Thyroid gland (tissue), 4 donors: ENCODE results near the gene FTCD.

ENCODE experiments used
- POLR2A ChIP-seq, 2 donors: fragments of 450-650 bp; IDR thresholded peaks; one replicate each; pipeline ENCODE4 v1.6.1; 2017; ENCODE audit warnings: antibody characterized with exemption in 2 of 2, mild to moderate bottlenecking in 2 of 2, moderate library complexity in 1 of 2
- TF ChIP-seq, protein P1 (sequence below), 6 experiments: fragments of 200-600 bp in 3 of 6; fragments of 450-650 bp in 3 of 6; sonication (generic) in 3 of 6; IDR thresholded peaks; one replicate each; pipeline ENCODE4 v1.5.1; 2016 to 2019; ENCODE audit warnings: antibody characterized with exemption in 6 of 6, mild to moderate bottlenecking in 2 of 6, inconsistent platforms in 1 of 6, moderate library complexity in 1 of 6

DNA sequence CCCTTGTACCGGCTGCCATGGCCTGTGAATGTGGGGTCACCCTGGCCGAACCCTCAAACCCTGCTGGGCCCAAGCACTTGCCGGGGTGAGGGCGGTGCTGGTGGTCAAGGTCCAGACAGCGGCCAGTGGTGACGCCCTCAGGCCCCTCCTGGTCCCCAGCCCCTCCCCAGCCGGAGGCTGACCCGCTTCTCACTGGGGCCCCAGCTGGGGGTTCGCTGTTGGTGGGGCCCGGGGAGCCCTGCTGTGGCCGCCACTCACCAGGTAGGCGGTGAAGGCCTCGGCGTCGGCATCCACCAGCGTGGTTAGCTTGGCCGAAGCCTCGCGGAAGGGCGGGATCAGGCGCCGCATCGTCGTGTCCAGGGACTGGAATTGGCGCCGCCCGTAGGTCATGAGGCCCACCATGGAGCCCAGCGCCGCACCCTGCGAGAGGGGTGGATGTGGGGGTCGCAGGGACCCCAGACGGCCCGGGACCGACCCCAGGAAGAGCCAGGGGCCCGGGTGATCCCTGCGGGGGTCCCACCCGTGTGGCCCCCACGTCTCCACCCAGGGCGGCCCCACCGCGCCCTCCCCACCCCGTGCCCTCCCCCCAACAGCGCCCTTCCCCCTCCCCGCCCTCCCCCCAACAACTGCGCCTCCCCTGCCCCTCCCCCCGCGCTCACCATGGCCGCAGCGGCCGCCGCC, 10.1 kb downstream of the FTCD start:
- TF ChIP-seq, protein P1, sequence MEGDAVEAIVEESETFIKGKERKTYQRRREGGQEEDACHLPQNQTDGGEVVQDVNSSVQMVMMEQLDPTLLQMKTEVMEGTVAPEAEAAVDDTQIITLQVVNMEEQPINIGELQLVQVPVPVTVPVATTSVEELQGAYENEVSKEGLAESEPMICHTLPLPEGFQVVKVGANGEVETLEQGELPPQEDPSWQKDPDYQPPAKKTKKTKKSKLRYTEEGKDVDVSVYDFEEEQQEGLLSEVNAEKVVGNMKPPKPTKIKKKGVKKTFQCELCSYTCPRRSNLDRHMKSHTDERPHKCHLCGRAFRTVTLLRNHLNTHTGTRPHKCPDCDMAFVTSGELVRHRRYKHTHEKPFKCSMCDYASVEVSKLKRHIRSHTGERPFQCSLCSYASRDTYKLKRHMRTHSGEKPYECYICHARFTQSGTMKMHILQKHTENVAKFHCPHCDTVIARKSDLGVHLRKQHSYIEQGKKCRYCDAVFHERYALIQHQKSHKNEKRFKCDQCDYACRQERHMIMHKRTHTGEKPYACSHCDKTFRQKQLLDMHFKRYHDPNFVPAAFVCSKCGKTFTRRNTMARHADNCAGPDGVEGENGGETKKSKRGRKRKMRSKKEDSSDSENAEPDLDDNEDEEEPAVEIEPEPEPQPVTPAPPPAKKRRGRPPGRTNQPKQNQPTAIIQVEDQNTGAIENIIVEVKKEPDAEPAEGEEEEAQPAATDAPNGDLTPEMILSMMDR (IDR thresholded peaks at IDR 0.05), result no peak
- no peak for TF ChIP-seq POLR2A (IDR thresholded peaks at IDR 0.05)
